Breast epithelium (tissue), 4 donors: ENCODE results near the gene SLC25A1. TPM values are rescaled to one million over a fixed set of nuclear protein-coding genes. Genes with fewer than 3 reads are reported as not detected.
A peak's percentile ranks its signal among the peaks of the same experiment; 100 is the strongest.

Experiments
- DNase-seq, 2 donors: peaks; one replicate each; pipeline ENCODE4 v3.0.0-alpha.2; 2019; ENCODE audit warnings: low spot score in 2 of 2
- H3K27ac ChIP-seq, 2 donors: fragments of 200-600 bp; sonication (generic) in 1 of 2; one replicate each; pipeline ENCODE4 v1.5.1; 2016 to 2019; ENCODE audit warnings: mild to moderate bottlenecking in 1 of 2
- H3K27me3 ChIP-seq, 2 donors: fragments of 200-600 bp; sonication (generic) in 1 of 2; one replicate each; pipeline versions ENCODE4 v1.5.1 to v1.6.0; 2017 to 2019; ENCODE audit warnings: control low read depth in 1 of 2, mild to moderate bottlenecking in 1 of 2
- H3K36me3 ChIP-seq: fragments of 200-600 bp; one replicate; pipeline ENCODE4 v1.5.1; 2019
- H3K4me1 ChIP-seq, 2 donors: fragments of 200-600 bp; sonication (generic); one replicate each; pipeline ENCODE4 v1.5.1; 2016 to 2019; ENCODE audit warnings: control low read depth in 1 of 2
- H3K4me3 ChIP-seq, 3 donors: fragments of 200-600 bp; sonication (generic); 1 replicate in 2 of 3; 2 replicates in 1 of 3; pipeline ENCODE4 v1.5.1; 2016 to 2019; ENCODE audit warnings: mild to moderate bottlenecking in 3 of 3, moderate library complexity in 2 of 3
- H3K9me3 ChIP-seq, 2 donors: fragments of 200-600 bp; sonication (generic) in 1 of 2; one replicate each; pipeline ENCODE4 v1.5.1; 2016 to 2019; ENCODE audit warnings: control low read depth in 1 of 2
- CTCF ChIP-seq, 3 donors: fragments of 450-650 bp; IDR thresholded peaks; one replicate each; pipeline ENCODE4 v1.5.1; 2016 to 2017; ENCODE audit warnings: antibody characterized with exemption in 3 of 3, mild to moderate bottlenecking in 3 of 3, moderate library complexity in 3 of 3
- POLR2A ChIP-seq: fragments of 450-650 bp; IDR thresholded peaks from one replicate; pipeline ENCODE4 v1.6.1; 2016; ENCODE audit warnings: antibody characterized with exemption, mild to moderate bottlenecking, moderate library complexity
- POLR2AphosphoS5 ChIP-seq, 3 donors: sonication (generic); formaldehyde crosslinking; IDR thresholded peaks; one replicate each; pipeline ENCODE4 v1.6.1; 2017; ENCODE audit warnings: antibody characterized with exemption in 3 of 3
- intact Hi-C: fragments of 100-400 bp; cut with DNase I; formaldehyde crosslinking; loops from one replicate; pipeline ENCODE4 v1.15.1; 2023; ENCODE audit warnings: low total_unique reads
- total RNA-seq, 3 donors: library from RNA; depleted of rRNA; stranded (reverse); fragments of >200 nt; gene quantifications; one replicate each; pipeline ENCODE4 v1.1.0, GENCODE V29; 2016

SLC25A1 gene
- total RNA-seq = 100 to 1,000 TPM in 1 of 3 donors, 10 to 100 TPM in 2; 49.2 to 140 (median 50.2) TPM

- H3K36me3 ChIP-seq = no peaks in the 10 kb centered on the region
- peak within 1 kb of the TSS; percentile 91 to 98 for H3K27ac ChIP-seq
- H3K27me3 ChIP-seq = no peaks in the 10 kb centered on the region
- H3K4me3 ChIP-seq = peak within 1 kb of the TSS; percentile 78 to 86 (median 85)
- H3K9me3 ChIP-seq = no peaks in the 10 kb centered on the region
- peaks cover 7 to 26% of the 10 kb centered on the region in 2 donors for H3K4me1 ChIP-seq
- intact Hi-C loops = loop anchor here (5.0 kb wide), 1 partner anchor 1272 kb away; no protein-coding TSS in a partner anchor
- TF ChIP-seq POLR2A = no peak
- TF ChIP-seq CTCF (IDR thresholded peaks at IDR 0.05) = peak in 1 of 3 donors; percentile 8
- DNase-seq = peak; percentile 85 to 86
Observed at GRCh38 chr22:19178657-19179496, at the start of gene SLC25A1. SLC25A1 (minus strand) TSS chr22:19178736; CDS start chr22:19178673, 63 bp downstream.

GRCh38 chr22:19228179-19228578 lies 49.6 kb upstream of the SLC25A1 start:
- DNase-seq = no peak
- Histone ChIP-seq H3K27me3 (no peaks in the 10 kb centered on the region), H3K27ac (no peak overlapping the region), H3K4me1 (no peaks in the 10 kb centered on the region), H3K4me3 (no peak overlapping the region), H3K9me3 (no peaks in the 10 kb centered on the region), H3K36me3 (no peaks in the 10 kb centered on the region)
- TF ChIP-seq CTCF (IDR thresholded peaks at IDR 0.05) (no peak), POLR2AphosphoS5 (IDR thresholded peaks at IDR 0.05) (no peak), POLR2A (no peak)
- intact Hi-C loops = no loop called here

GRCh38 chr22:19226428-19226827 lies 47.9 kb upstream of the SLC25A1 start:
- no peak overlapping the region for H3K27ac ChIP-seq
- no peaks in the 10 kb centered on the region for H3K27me3 ChIP-seq
- DNase-seq = no peak
- no peaks in the 10 kb centered on the region for H3K36me3 ChIP-seq
- no peak for TF ChIP-seq POLR2AphosphoS5 (IDR thresholded peaks at IDR 0.05)
- TF ChIP-seq CTCF (IDR thresholded peaks at IDR 0.05) = no peak
- no peak for TF ChIP-seq POLR2A
- intact Hi-C loops = no loop called here
- H3K4me1 ChIP-seq = no peaks in the 10 kb centered on the region
- H3K9me3 ChIP-seq = no peaks in the 10 kb centered on the region
- H3K4me3 ChIP-seq = no peak overlapping the region

GRCh38 chr22:19225560-19225959 lies 47.0 kb upstream of the SLC25A1 start:
- no peak overlapping the region for H3K4me3 ChIP-seq
- H3K27me3 ChIP-seq = no peaks in the 10 kb centered on the region
- no peaks in the 10 kb centered on the region for H3K4me1 ChIP-seq
- no peaks in the 10 kb centered on the region for H3K9me3 ChIP-seq
- H3K36me3 ChIP-seq = no peaks in the 10 kb centered on the region
- H3K27ac ChIP-seq = no peak overlapping the region
- TF ChIP-seq CTCF (IDR thresholded peaks at IDR 0.05) = no peak
- no peak for TF ChIP-seq POLR2AphosphoS5 (IDR thresholded peaks at IDR 0.05)
- no peak for TF ChIP-seq POLR2A
- DNase-seq = no peak
- intact Hi-C loops = no loop called here

- Histone ChIP-seq H3K4me1 (no peaks in the 10 kb centered on the region), H3K4me3 (no peak overlapping the region), H3K27me3 (no peaks in the 10 kb centered on the region), H3K36me3 (no peaks in the 10 kb centered on the region), H3K9me3 (no peaks in the 10 kb centered on the region), H3K27ac (no peak overlapping the region)
- TF ChIP-seq POLR2A (no peak), CTCF (IDR thresholded peaks at IDR 0.05) (no peak), POLR2AphosphoS5 (IDR thresholded peaks at IDR 0.05) (no peak)
- intact Hi-C loops = no loop called here
- no peak for DNase-seq
Observed at GRCh38 chr22:19224985-19225384, 46.4 kb upstream of the SLC25A1 start.
